ENCODE data around the gene PPM1E.

DNA sequence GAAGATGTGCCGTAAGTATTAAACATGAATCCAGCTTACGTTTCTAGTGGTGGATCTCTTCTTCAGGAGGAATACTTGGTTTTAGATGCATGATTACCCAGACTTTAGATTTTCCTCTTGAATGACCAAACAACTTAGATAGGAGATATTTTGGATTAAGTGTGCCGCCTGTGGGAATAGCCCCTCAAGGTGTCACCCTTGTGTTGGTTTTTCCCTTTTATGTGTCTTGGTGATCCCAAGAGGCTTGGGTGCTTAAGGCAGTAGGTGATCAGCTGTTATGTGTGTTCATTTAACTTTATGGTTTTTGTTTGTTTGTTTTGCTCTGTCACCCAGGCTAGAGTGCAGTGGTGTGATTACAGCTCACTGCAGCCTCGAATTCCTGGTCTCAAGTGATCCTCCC lies 115.1 kb downstream of the PPM1E start:
- TF ChIP-seq, protein P1, sequence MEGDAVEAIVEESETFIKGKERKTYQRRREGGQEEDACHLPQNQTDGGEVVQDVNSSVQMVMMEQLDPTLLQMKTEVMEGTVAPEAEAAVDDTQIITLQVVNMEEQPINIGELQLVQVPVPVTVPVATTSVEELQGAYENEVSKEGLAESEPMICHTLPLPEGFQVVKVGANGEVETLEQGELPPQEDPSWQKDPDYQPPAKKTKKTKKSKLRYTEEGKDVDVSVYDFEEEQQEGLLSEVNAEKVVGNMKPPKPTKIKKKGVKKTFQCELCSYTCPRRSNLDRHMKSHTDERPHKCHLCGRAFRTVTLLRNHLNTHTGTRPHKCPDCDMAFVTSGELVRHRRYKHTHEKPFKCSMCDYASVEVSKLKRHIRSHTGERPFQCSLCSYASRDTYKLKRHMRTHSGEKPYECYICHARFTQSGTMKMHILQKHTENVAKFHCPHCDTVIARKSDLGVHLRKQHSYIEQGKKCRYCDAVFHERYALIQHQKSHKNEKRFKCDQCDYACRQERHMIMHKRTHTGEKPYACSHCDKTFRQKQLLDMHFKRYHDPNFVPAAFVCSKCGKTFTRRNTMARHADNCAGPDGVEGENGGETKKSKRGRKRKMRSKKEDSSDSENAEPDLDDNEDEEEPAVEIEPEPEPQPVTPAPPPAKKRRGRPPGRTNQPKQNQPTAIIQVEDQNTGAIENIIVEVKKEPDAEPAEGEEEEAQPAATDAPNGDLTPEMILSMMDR (IDR thresholded peaks at IDR 0.05): no peak
- TF ChIP-seq POLR2A (IDR thresholded peaks at IDR 0.05): no peak

Data from right lobe of liver (tissue), 4 donors.